Activated gamma-delta T cell (primary cell): ENCODE measurements around the gene POLE.

ENCODE experiments used
- DNase-seq: peaks from one replicate; lab custom pipeline; 2025; lab: John Stamatoyannopoulos, UW

The POLE gene

DNA sequence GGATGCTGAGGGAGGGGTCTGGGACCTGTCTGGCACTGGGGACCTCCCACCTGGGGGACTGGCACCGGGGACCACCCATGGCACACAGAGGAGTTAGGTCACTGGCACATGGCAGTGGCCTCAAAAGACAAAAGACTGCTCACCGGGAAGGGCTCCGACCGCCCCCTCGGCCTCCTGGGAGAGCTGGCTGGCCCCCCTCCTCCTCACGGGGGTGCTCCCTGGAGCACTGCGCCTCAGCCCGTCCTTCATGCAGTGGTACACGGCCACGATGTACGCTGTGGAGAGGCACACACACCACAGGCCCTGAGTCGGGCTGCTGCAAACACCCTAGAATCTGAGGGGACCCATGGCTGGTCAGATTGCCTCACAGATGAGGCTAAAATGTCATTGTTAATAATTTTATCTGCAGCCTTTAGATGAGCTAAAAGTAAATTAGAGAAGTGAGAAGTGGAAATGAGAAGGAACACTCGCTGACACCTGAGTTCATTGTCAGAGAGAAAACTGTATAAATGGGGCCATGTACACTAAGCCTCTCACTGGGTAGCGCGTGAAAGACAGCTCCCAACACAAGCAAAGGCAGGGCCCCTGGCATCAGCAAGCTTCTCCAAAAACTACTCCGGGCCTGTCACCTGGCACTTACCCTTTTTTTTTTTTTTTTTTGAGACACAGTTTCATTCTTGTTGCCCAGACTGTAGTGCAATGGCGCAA is 54.5 kb downstream of the POLE start:
- DNase-seq = no peak

DNA sequence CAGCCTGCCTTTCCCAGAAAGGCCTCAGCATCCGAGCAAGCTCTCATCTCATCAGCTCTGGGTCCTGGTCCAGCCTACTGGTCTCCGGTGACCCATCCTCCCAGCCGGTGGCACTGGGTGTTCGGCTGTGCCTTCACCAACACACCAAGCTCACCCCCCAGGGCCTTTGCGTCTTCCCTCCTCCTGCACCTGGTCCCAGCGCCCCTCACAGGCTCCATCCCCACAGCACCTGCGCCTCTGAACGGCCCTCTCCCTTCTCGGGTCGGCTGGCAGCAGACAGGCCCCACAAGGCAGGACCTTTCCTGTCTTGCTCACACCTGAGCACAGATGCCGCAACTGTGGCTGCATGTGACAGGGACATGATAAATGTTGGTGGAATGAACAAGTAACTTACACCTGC is 55.5 kb downstream of the POLE start:
- no peak for DNase-seq

DNA sequence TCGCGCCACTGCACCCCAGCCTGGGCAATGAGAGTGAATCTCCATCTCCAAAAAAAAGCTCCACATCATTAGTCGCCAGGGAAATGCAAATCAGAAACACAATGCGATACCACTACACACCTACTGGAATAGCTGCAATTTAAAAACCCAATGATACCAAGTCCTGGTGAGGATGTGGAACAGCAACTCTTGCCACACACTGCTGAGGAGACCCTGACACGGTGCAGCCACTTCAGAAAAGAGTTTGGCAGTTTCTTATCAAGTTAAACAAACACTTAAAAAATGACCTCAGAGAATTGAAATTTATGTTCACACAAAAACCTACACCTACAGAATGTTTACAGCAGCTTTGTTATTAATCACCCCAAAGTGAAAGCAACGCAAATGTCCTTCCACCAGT is 56.5 kb downstream of the POLE start:
- DNase-seq = no peak

DNA sequence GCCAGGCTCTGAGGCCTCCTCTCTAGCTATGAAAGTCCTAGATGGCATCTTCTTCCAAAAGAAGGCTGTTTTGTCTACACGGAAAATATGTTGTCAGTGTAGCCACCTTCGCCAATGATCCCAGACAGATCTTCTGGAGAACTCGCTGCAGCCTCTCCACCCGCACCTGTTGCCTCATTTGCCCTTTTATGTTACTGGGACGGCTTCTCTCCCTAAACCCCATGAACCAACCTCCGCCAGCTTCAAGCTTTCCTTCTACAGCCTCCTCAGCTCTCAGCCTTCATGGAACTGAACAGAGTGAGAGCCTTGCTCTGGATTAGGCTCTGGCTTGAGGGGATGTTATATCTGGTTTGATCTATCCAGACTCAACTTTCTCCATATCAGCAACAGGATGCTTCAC is 57.8 kb downstream of the POLE start:
- DNase-seq = no peak

DNA sequence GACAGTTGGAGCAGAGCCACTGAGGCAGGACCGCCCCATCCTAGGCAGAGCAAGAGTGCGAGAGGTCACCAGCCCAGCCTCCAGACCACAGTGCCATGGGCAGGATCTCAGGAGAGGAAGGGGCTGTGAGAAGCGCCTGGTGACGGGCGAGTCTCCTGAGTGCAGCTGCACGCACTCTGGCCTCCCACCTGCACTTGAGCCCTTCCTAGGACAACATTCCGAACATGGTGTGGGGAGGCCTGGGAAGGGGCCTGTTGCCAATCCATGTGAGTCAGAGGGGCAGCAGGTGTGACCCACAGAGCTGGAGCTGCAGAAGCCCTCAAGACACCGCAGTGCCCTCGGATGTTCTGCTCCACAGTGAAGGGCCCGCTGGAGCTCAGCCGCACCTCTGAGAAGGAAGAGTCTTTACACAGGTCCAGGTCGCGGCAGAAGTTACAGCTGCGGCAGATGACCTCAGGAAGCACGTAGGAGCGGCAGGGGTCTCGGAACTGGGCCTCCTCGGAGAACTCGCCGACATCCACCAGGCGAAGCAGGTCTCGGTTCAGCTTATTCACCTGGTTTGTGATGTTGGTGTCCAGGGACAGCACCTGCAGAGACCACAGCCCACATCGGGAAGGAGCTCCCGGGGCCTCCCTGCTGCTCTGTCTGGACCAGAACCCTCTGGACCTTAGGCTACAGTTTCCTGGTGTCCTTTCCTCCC is 61.3 kb downstream of the POLE start:
- no peak for DNase-seq

DNA sequence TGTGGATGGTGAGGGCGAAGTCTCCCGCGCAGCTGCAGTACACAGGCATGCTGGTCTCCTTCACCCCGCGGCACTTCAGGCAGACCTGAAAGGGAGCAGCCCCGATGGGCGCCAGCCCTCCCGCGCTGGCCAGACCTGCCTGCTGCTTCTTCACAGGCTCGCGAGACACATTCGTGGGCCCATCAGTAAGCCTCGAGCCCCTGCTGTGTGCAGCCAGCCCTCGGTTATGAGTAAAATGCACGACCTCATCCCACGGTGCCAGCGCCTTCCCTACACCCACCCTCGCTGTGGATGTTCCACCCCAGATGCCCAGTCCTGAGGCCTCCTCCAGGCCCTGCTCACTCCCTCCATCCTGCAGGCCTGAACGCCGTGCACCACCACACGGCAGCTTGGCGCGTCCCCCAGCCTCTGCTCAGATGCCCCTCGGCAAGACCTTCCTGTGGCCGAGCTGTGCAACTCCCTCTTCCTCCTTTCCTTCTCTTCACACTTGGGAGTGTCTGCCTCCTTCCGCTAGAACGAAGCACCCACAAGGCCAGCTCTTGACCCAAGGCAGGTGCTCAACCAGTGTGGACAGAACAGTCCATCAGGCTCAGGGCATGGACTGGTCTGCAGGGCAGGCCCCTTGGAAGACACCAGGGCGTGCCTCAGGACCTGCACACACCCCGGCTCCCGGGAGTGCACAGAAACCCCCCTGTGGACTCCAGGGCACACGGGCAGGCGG is 62.1 kb downstream of the POLE start:
- DNase-seq = no peak

DNA sequence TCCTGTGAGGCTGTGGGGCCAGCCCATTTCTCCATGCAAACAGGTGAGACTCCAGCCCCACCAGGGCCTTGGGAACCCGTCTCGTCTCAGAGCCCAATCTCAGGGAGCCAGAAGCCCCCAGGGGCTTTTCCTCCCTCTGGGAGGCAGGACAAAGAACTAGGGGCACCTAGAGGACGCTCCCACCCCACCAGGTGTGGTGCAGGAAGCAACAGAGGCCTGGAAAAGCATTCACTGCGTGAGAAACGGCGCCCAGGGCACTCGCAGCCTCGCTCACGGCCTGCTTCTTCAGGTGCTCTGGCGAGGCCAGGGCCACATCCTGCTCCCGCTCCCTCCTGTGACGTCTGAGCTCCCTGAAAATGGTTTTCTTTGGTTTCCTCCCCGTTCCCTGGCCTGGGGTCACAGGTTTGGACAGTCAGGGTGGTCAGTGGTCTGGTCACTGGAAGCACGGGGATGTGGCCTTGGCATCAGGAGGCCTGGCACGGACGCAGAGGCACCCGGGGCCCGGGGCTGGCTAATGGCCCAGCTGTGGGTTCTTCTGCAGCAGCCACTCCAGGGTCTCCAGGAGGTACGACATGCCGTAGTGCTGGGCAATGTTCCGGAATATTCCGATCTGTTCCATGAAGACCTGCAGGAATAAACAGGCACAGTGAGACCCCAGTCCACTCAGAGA is 62.8 kb downstream of the POLE start:
- no peak for DNase-seq

DNA sequence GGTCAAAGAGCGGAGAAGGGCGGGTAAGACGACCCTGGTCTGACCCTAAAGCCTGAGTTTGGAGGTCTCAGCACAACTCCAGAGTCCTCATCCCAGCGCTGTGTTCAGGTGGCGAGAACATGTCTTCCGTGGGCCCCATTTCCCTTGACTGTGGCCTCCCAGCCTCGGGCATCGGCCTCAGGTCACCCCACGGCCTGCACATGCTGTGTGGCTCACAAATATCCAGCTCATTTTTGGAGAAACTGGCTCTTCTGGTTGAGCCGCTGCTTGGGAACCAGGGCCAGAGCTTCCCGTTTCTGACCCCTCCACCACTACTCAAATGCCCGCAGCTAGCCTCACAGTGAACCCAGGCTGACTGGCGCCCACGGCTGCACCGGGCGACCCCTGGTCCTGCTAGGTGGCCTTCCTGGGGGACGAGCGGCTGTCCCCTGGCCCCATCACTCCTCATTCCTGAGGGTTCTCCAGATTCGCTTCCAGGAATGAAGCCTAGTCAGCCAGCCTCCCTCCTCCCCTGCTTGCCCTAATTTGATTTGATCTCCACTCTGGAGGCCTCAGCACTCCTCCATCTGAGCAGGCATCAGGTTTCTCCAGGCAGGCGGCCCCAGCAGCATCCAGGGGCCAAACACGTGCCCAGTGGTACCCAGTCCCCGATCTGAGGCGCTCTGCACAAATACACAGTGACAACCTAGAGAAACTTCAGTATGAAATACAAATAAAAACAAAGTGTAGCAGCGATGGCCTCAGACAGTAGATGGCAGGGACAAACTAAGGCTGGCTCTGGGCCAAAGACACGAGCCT is 63.9 kb downstream of the POLE start:
- DNase-seq = no peak

DNA sequence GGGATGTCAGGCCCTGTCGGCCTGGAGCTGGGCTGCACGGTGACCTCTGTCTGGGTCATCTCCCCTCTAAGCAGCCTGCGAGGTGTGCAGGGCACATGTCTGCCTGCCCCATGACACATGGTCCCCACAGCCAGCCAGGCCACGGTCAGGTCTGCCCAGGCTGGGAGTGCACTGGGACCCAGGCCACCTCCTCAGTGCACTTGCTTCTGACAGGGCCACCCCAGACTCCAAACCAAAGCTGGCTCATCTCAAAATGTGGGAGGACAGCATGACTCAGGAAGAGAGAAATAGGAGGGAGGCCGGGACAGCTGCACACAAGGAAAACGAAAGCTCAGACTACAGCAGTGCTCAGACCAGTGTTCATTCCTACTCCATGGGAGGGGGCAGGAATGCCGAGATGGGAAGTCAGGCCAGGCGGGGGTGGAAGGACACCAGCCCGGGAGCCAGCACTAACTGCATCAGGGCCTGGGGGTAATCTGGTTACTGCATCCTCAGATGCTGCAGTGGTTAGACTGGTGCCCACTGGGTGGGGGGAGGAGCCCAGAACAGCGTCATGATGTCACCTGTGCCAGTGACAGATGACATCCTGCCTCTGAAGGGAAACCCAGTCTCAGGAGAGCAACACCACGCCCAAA is 64.6 kb downstream of the POLE start:
- no peak for DNase-seq

DNA sequence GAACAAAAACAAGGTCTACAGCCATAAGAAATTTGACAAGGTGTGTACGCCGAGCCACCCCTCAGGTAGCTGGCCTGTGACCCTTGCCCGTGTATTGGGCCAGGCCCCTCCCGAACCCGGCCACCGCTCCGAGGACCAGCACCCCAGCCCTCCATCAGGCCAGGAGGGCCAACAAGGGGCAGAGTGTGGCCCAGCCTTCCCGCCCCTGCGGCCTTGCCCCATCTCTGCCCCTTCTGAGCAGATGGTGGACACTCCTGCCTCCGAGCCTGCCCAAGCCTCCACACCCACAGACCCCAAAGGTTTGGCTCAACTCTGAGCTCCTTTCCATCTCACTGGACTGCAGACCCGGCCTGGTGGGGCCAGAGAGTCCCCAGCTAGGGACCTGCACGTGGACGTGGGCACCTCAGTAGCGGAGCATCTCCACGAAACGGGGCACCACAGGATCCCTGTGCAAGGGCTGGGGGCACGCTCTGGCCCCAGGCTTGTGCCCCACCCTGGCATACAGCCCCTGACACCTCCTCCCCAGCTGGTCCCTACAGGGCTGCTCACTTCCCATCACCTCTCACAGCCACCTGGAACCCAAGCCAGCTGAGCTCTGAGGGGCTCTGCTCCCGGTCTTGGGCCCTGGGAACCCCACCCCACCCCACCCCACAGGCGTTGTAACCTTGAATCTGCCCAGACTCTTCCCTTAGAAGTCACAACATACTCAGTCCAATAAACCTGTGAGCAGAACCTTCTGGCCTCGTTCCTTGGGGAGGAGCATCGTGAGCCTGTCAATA is 65.3 kb downstream of the POLE start:
- DNase-seq = no peak

DNA sequence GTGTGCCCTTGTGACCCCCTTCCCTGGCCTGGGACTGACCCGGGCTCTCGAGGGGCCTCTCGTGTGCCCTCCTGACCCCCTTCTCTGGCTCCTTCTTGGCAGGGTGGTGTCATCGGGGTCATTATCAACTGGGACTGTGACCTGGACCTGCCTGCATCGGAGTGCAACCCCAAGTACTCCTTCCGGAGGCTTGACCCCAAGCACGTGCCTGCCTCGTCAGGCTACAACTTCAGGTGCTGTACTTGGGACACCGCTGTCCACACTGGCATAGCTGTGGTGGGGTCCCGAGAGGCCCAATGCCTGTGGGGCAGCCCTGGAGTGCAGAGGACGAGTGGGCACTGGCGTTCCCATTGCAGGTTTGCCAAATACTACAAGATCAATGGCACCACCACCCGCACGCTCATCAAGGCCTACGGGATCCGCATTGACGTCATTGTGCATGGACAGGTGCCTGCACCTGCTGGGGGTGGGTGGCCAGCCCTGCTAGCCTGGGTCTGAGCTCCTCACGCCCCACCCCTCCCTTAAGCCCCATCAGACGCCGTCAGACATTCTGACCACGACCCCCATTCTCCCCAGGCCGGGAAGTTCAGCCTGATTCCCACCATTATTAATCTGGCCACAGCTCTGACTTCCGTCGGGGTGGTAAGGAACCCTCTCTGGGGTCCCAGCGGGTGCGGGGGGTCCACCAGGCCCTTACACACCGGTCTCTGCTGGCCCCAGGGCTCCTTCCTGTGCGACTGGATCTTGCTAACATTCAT is 66.1 kb downstream of the POLE start:
- no peak for DNase-seq

DNA sequence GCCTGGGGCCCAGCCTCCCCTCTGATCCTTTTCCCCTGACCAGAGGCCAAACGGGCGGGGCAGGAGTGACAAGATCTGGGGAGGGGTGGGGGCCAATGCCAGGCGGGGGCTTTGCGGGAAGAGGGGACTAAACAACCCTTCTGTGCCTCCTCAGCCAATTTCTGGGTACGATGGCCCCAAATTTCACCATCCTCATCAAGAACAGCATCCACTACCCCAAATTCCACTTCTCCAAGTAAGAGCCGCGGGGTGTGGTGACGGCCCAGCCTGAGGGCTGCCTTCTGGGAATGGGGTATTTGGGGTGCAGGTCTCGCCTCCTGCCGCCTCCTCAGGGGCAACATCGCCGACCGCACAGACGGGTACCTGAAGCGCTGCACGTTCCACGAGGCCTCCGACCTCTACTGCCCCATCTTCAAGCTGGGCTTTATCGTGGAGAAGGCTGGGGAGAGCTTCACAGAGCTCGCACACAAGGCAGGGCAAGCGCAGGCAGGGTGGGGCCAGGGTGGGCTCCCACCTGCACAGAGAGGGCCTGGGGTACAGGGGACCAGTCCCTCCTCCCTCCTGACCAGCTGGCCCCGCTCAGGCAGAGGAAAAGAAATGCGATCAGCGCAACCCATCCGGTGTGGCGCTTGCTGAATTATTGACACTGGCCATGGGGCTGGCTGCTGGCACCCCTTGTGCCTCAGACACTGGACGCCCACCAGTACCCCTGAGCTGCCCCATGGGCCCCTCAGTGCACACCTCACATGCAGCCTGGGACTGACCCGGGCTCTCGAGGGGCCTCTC is 66.8 kb downstream of the POLE start:
- no peak for DNase-seq

DNA sequence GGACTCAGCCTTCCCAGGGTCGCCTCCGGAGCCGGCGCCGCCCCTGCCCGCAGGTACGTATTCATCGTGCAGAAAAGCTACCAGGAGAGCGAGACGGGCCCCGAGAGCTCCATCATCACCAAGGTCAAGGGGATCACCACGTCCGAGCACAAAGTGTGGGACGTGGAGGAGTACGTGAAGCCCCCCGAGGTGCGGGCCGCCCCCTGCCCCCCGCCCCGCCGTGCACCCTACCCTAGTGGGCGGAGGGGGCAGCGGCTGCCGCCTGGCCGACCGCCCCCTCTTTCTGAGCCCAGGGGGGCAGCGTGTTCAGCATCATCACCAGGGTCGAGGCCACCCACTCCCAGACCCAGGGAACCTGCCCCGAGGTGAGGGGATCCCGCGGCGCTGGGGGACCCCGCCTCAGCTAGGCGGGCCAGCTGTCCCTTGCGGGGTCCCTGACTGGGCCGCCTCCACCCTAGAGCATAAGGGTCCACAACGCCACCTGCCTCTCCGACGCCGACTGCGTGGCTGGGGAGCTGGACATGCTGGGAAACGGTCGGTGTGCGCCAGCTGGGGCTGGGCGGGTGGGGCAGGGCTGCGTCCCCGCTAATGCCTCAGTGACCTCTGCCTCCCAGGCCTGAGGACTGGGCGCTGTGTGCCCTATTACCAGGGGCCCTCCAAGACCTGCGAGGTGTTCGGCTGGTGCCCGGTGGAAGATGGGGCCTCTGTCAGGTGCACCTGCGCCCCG is 67.6 kb downstream of the POLE start:
- DNase-seq = no peak

DNA sequence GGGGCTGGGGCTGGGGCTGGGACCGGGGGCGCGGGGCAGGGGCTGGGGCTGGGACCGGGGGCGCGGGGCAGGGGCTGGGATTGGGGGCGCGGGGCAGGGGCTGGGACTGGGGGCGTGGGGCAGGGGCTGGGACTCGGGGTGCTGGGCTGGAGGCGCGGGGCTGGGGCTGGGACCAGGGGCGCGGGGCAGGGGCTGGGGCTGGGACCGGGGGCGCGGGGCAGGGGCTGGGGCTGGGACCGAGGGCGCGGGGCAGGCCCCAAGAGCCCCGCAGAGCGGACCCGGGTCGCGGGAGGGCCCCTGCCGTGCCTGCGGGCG is 68.1 kb downstream of the POLE start:
- no peak for DNase-seq

DNA sequence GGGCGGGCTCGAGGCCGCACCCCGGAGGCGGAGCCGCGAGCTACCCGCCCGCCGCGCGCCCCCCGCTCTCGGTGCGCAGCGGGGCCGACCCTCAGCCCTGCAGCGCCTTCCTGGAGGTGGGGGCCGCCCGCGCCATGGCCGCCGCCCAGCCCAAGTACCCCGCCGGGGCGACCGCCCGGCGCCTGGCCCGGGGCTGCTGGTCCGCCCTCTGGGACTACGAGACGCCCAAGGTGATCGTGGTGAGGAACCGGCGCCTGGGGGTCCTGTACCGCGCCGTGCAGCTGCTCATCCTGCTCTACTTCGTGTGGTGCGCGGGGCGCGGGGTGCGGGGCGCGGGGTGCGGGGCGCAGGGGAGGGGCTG is 68.5 kb downstream of the POLE start, which contains the start of gene P2RX2:
TSS of gene P2RX2 (plus strand) at position 94 of the 361 bp plus-strand sequence. CDS start at position 135, 41 bp downstream.
- no peak for DNase-seq

DNA sequence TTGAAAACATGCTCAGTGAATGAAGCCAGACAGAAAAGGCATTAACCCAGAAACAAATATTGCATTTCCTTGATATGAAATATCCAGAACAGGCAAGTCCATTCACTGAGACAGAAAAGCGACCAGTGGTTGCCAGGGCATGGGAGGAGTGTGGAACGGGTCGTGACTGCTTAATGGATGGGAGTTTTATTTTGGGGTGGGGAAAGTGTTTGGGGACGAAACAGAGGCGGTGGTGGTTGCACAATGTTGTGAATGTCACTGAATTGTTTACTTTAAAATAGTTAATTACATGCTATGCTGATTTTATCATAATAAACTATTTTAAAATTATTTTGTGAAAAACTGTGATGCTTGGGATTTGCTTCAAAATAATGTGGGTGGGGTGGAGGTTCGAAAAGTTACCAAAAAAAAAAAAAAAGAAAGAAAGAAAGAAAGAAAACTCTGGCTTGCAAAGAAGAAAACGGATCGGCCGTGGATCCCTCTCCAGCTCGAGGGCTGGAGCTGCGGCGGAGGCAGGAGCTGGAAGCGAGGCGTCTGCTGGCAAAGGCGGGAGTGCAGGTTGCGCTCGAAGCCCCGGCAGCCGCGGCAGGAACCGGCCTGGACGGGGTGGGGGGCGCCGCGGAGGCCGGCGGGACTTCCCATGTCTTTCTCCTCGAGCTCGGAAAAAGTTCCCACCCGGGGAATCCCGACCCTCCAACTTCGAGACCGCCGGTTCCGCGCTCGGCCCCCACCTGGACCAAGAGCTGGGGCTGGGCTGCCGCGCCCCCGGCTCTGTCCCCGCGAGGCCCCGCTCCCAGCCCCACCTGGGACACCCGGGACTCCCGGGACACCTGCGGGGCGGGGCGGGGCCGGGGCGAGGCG is 69.1 kb downstream of the POLE start:
- DNase-seq = no peak

DNA sequence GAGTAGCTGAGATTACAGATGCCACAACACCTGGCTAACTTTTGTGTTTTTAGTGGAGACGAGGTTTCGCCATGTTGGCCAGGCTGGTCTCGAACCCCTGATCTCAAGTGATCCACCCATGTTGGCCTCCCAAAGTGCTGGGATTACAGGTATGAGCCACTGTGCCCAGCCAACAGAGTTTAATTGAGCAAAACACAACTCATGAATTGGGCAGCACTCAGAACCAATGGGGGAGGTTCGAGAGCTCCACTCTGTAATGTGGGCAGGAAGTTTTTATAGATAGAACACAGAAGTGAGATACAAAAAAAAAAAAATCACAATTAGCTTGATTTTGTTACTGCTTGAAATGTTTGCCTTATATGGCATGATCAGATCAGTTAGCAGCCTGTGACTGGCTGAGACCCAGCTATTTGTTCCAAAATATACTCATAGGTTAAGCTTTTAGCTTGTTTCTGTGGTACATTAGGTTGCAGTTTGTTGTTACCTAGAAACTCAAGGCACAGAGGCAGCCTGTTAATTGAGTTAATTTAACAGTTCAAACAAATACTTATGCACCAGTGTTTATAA is 69.9 kb downstream of the POLE start:
- no peak for DNase-seq
